ENCODE measurements around the gene SGCB.

- TF ChIP-seq CTCF (IDR thresholded peaks at IDR 0.05) (no peak), EZH2phosphoT487 (IDR thresholded peaks at IDR 0.05) (no peak)
Observed at GRCh38 chr4:52051615-52052474, 13.7 kb upstream of the SGCB start.

Measured in neural progenitor cell (in vitro differentiated cells).